SU-DHL-6 (cell line): ENCODE measurements around the gene SDR42E1.

Experiments used
- H2AFZ ChIP-seq: fragments of 200-600 bp; sonication (generic); 2 replicates; pipeline ENCODE4 v1.6.1; 2014; ENCODE audit warnings: low read depth, mild to moderate bottlenecking, moderate library complexity, mixed read lengths, antibody characterized with exemption, low read length; ENCODE audit not compliant: severe bottlenecking
- H3F3A ChIP-seq: fragments of 200-600 bp; shearing (Covaris generic); 2 replicates; pipeline ENCODE4 v1.6.0; 2016; ENCODE audit warnings: antibody characterized with exemption, mild to moderate bottlenecking; ENCODE audit not compliant: insufficient read depth
- H3K27ac ChIP-seq: fragments of 200-600 bp; sonication (generic); 2 replicates; pipeline ENCODE4 v1.5.1; 2016; ENCODE audit warnings: low read depth, mild to moderate bottlenecking, low read length, moderate library complexity, mixed read lengths
- H3K27me3 ChIP-seq: fragments of 200-600 bp; sonication (generic), shearing (Covaris generic); 2 replicates; pipeline ENCODE4 v1.6.0; 2014; ENCODE audit warnings: mild to moderate bottlenecking, low read length
- H3K36me3 ChIP-seq: fragments of 200-600 bp; sonication (generic); 2 replicates; pipeline ENCODE4 v1.6.1; 2014; ENCODE audit warnings: mild to moderate bottlenecking, low read length, mixed read lengths
- H3K4me2 ChIP-seq: fragments of 300-600, 200-600 bp; shearing (Covaris generic), sonication (generic); 2 replicates; pipeline ENCODE4 v1.6.0; 2014; ENCODE audit warnings: low read length, low read depth, mild to moderate bottlenecking; ENCODE audit not compliant: poor library complexity, severe bottlenecking
- H3K4me3 ChIP-seq: fragments of 200-600 bp; sonication (generic); 2 replicates; pipeline ENCODE4 v1.5.1; 2014; ENCODE audit warnings: antibody characterized with exemption, low read length, mild to moderate bottlenecking, mixed read lengths; ENCODE audit not compliant: insufficient read depth, poor library complexity, severe bottlenecking
- H3K79me2 ChIP-seq: fragments of 200-600 bp; sonication (generic); 2 replicates; pipeline ENCODE4 v1.6.1; 2014; ENCODE audit warnings: mild to moderate bottlenecking, low read length, moderate library complexity; ENCODE audit not compliant: insufficient read depth
- H3K9ac ChIP-seq: fragments of 200-600 bp; sonication (generic); 2 replicates; pipeline ENCODE4 v1.7.0; 2014; ENCODE audit warnings: mild to moderate bottlenecking, low read length
- H3K9me2 ChIP-seq: fragments of 200-600 bp; sonication (generic); replicated peaks from 2 replicates; pipeline ENCODE4 v1.6.1; 2014; ENCODE audit warnings: low read length; ENCODE audit not compliant: insufficient read depth
- H3K9me3 ChIP-seq: fragments of 200-600 bp; sonication (generic); 2 replicates; pipeline ENCODE4 v1.6.1; 2014; ENCODE audit warnings: low read length, mixed read lengths; ENCODE audit not compliant: insufficient read depth
- H4K20me1 ChIP-seq: fragments of 200-600 bp; sonication (generic); 2 replicates; pipeline ENCODE4 v1.6.1; 2014; ENCODE audit warnings: low read depth, mild to moderate bottlenecking, antibody characterized with exemption, low read length, moderate library complexity, mixed read lengths
- CTCF ChIP-seq: fragments of 200-600 bp; sonication (generic); IDR thresholded peaks from one replicate; pipeline ENCODE4 v1.5.1; 2017; ENCODE audit warnings: antibody characterized with exemption, mild to moderate bottlenecking, low read length, moderate library complexity; ENCODE audit not compliant: insufficient read depth, poor library complexity, severe bottlenecking
- EZH2phosphoT487 ChIP-seq: fragments of 200-600 bp; sonication (generic), shearing (Covaris generic); conservative IDR thresholded peaks from 2 replicates; pipeline ENCODE4 v1.6.1; 2018; ENCODE audit warnings: mild to moderate bottlenecking, antibody characterized with exemption, low read length, moderate library complexity, mixed read lengths

SDR42E1 gene

DNA sequence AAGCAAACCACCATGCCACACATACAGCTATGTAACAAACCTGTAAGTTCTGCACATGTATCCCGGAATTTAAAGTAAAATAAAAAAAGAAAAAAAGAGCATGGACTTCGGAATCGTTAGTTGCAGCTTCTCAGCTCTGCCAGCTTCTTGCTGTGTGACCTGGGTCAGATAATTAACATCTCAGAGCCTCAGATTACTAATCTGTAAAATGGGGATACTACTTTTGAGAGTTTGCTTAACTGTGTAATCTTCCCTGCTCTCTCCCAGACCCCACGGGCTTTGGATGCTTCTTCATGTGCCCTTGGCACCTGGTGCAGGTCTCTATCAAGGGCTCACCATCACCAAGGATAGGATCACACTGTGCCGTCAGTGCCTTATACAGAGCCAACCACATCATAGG, 40.4 kb upstream of the SDR42E1 start:
- H3F3A ChIP-seq: no peaks in the 10 kb centered on the region
- H3K9me2 ChIP-seq: no peaks in the 10 kb centered on the region
- H3K4me2 ChIP-seq: no peak overlapping the region
- no peaks in the 10 kb centered on the region for H3K36me3 ChIP-seq
- no peak overlapping the region for H3K27ac ChIP-seq
- TF ChIP-seq CTCF (no peak), EZH2phosphoT487 (no peak)
- no peak overlapping the region for H2AFZ ChIP-seq
- H4K20me1 ChIP-seq: no peaks in the 10 kb centered on the region
- H3K9me3 ChIP-seq: no peaks in the 10 kb centered on the region
- H3K79me2 ChIP-seq: no peaks in the 10 kb centered on the region
- no peaks in the 10 kb centered on the region for H3K27me3 ChIP-seq
- H3K4me3 ChIP-seq: no peak overlapping the region
- H3K9ac ChIP-seq: no peak overlapping the region

GRCh38 chr16:82050909-82051357, 39.7 kb upstream of the SDR42E1 start:
- no peak overlapping the region for H3K4me2 ChIP-seq

DNA sequence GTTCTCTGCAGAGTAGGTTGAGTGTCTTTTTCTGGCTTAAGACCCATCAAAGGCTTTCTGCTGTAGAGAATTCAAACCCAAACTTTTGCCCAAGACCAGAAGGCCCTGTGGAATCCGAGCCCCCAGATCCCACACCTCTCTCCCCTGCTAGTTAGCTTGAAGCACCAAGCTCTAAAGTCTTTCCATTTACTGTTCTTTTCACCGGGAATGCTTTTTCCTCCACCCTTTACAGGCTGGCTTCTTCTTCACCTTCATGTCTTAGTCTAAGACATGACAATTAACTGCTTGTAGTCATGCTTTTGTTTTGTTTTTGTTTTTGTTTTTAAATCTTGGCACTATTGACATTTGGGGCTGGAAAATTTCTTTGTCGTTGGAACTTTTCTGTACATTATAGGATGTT, 39.2 kb upstream of the SDR42E1 start:
- TF ChIP-seq CTCF: no peak
- TF ChIP-seq EZH2phosphoT487: no peak
- Histone ChIP-seq H3K36me3 (no peaks in the 10 kb centered on the region), H4K20me1 (no peaks in the 10 kb centered on the region), H3K9me3 (no peaks in the 10 kb centered on the region), H3K79me2 (no peaks in the 10 kb centered on the region), H3K27me3 (no peaks in the 10 kb centered on the region), H3K27ac (no peak overlapping the region), H3F3A (no peaks in the 10 kb centered on the region), H3K4me3 (no peak overlapping the region), H3K4me2 (no peak overlapping the region), H3K9me2 (no peaks in the 10 kb centered on the region), H3K9ac (no peak overlapping the region), H2AFZ (no peak overlapping the region)

More at GRCh38 chr16:82050909-82051357, 39.7 kb upstream of the SDR42E1 start:
- Histone ChIP-seq H3K4me3 (no peak overlapping the region), H3K36me3 (no peaks in the 10 kb centered on the region), H3K9ac (no peak overlapping the region), H3K27me3 (no peaks in the 10 kb centered on the region), H3F3A (no peaks in the 10 kb centered on the region), H3K9me2 (no peaks in the 10 kb centered on the region), H4K20me1 (no peaks in the 10 kb centered on the region), H3K27ac (no peak overlapping the region), H3K9me3 (no peaks in the 10 kb centered on the region), H3K79me2 (no peaks in the 10 kb centered on the region), H2AFZ (no peak overlapping the region)
- TF ChIP-seq CTCF (no peak), EZH2phosphoT487 (no peak)

DNA sequence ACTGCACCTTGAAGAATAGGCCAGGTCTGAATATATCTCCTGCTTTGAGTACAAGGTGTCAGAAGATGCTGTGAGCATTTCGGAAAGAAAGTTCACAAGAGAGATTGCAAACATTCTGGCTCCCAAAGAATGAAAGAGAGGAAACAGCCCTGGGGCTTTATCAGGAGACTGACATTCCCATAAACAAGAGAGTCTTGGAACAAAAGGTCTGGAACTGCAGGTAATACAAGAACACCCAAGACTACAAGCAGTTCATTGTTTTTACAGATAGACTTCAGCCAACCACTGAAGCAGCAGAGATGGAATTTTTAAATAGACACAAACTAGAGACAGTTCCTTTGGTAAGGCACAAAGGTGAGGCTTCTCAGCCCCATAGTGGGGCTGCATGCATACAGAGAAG, 38.2 kb upstream of the SDR42E1 start:
- Histone ChIP-seq H3K9me2 (no peaks in the 10 kb centered on the region), H3K36me3 (no peaks in the 10 kb centered on the region), H3F3A (no peaks in the 10 kb centered on the region), H3K27ac (no peak overlapping the region), H4K20me1 (no peaks in the 10 kb centered on the region), H3K79me2 (no peaks in the 10 kb centered on the region), H3K4me2 (no peak overlapping the region), H3K27me3 (no peaks in the 10 kb centered on the region), H3K9ac (no peak overlapping the region), H3K4me3 (no peak overlapping the region), H3K9me3 (no peaks in the 10 kb centered on the region), H2AFZ (no peak overlapping the region)
- no peak for TF ChIP-seq CTCF
- no peak for TF ChIP-seq EZH2phosphoT487
